ENCODE data around the gene FAF1. TPM values are rescaled to one million over a fixed set of nuclear protein-coding genes. Genes with fewer than 3 reads are reported as not detected.

FAF1 gene
- total RNA-seq, 2 experiments from 2014 or later = 43.5 to 44.0 TPM

- Mint-ChIP-seq H3K4me3 (no peak overlapping the region), H3K27ac (no peak overlapping the region), H3K36me3 (ENCODE audit: low read depth) (peaks cover 18% of the 10 kb centered on the region), H3K27me3 (no peaks in the 10 kb centered on the region), H3K4me1 (ENCODE audit: low read depth) (no peaks in the 10 kb centered on the region), H3K9me3 (no peaks in the 10 kb centered on the region)
- H3K9me3 ChIP-seq (ENCODE audit: control insufficient read depth in 1 of 2, insufficient read depth in 1 of 2, low read length in 2 of 2) = no peaks in the 10 kb centered on the region
- no peak overlapping the region for H3K27ac ChIP-seq (ENCODE audit: low read depth in 1 of 2, low read length in 2 of 2)
- no peaks in the 10 kb centered on the region for H3K4me1 ChIP-seq (ENCODE audit: insufficient read depth, low read length)
- intact Hi-C loops (cut with DNase I, micrococcal nuclease) = no loop called here
- peaks cover 7% of the 10 kb centered on the region for H3K36me3 ChIP-seq (ENCODE audit: insufficient read depth, low read length)
- ChIA-PET POLR2A (no interaction called here), CTCF (interaction anchor here (1.3 to 1.7 kb wide), 2 partner anchors 9 to 17 kb away, joined by 4 to 5 read pairs; no protein-coding TSS in a partner anchor)
- DNase-seq (no peak), ATAC-seq (ENCODE audit: poor library complexity) (no peak)
- no peak for TF ChIP-seq CTCF (IDR thresholded peaks at IDR 0.05)
- H3K4me3 ChIP-seq (ENCODE audit: low read length) = no peak overlapping the region
- no peaks in the 10 kb centered on the region for H3K27me3 ChIP-seq (ENCODE audit: control insufficient read depth in 1 of 2, insufficient read depth in 2 of 2, low read length in 2 of 2)
Observed at GRCh38 chr1:50553921-50554320, 406.1 kb downstream of the FAF1 start.

- ATAC-seq (ENCODE audit: poor library complexity) (no peak), DNase-seq (no peak)
- Histone ChIP-seq H3K4me3 (ENCODE audit: low read length) (no peak overlapping the region), H3K9me3 (ENCODE audit: control insufficient read depth in 1 of 2, insufficient read depth in 1 of 2, low read length in 2 of 2) (no peaks in the 10 kb centered on the region), H3K27me3 (ENCODE audit: control insufficient read depth in 1 of 2, insufficient read depth in 2 of 2, low read length in 2 of 2) (no peaks in the 10 kb centered on the region), H3K4me1 (ENCODE audit: insufficient read depth, low read length) (no peaks in the 10 kb centered on the region), H3K36me3 (ENCODE audit: insufficient read depth, low read length) (peaks cover 6% of the 10 kb centered on the region), H3K27ac (ENCODE audit: low read depth in 1 of 2, low read length in 2 of 2) (no peak overlapping the region)
- ChIA-PET POLR2A (no interaction called here), CTCF (no interaction called here)
- H3K9me3 Mint-ChIP-seq = no peaks in the 10 kb centered on the region
- H3K4me1 Mint-ChIP-seq (ENCODE audit: low read depth) = no peaks in the 10 kb centered on the region
- H3K4me3 Mint-ChIP-seq = no peak overlapping the region
- TF ChIP-seq CTCF (IDR thresholded peaks at IDR 0.05) = no peak
- intact Hi-C loops (cut with DNase I, micrococcal nuclease) = no loop called here
- peaks cover 33% of the 10 kb centered on the region for H3K36me3 Mint-ChIP-seq (ENCODE audit: low read depth)
- no peaks in the 10 kb centered on the region for H3K27me3 Mint-ChIP-seq
- H3K27ac Mint-ChIP-seq = no peak overlapping the region
Observed at GRCh38 chr1:50548243-50548642, 411.8 kb downstream of the FAF1 start.

GRCh38 chr1:50542362-50542761 lies 417.7 kb downstream of the FAF1 start:
- H3K27me3 ChIP-seq (ENCODE audit: control insufficient read depth in 1 of 2, insufficient read depth in 2 of 2, low read length in 2 of 2) = no peaks in the 10 kb centered on the region
- Mint-ChIP-seq H3K36me3 (ENCODE audit: low read depth) (peaks cover 41% of the 10 kb centered on the region), H3K27ac (no peak overlapping the region), H3K9me3 (no peaks in the 10 kb centered on the region), H3K4me3 (no peak overlapping the region), H3K27me3 (no peaks in the 10 kb centered on the region), H3K4me1 (ENCODE audit: low read depth) (no peaks in the 10 kb centered on the region)
- H3K4me3 ChIP-seq (ENCODE audit: low read length) = no peak overlapping the region
- ATAC-seq (ENCODE audit: poor library complexity) (no peak), DNase-seq (no peak)
- ChIA-PET POLR2A (no interaction called here), CTCF (no interaction called here)
- H3K4me1 ChIP-seq (ENCODE audit: insufficient read depth, low read length) = no peaks in the 10 kb centered on the region
- intact Hi-C loops (cut with DNase I, micrococcal nuclease) = no loop called here
- no peaks in the 10 kb centered on the region for H3K9me3 ChIP-seq (ENCODE audit: control insufficient read depth in 1 of 2, insufficient read depth in 1 of 2, low read length in 2 of 2)
- no peak for TF ChIP-seq CTCF (IDR thresholded peaks at IDR 0.05)
- no peak overlapping the region for H3K27ac ChIP-seq (ENCODE audit: low read depth in 1 of 2, low read length in 2 of 2)
- H3K36me3 ChIP-seq (ENCODE audit: insufficient read depth, low read length) = peaks cover 2% of the 10 kb centered on the region
